ENCODE results near the gene RGPD8.
A peak's percentile ranks its signal among the peaks of the same experiment; 100 is the strongest.
"Not testable (repeated sequence)": the region's sequence is repeated elsewhere in the genome, so short reads cannot be mapped to it uniquely, and the experiment has no call there.

Gene RGPD8

GRCh38 chr2:112434890-112435715 is 1.7 kb upstream of the RGPD8 start:
- not testable (repeated sequence) for DNase-seq

GRCh38 chr2:112433932-112434730 is 686 bp upstream of the RGPD8 start:
- no peak for DNase-seq

DNA sequence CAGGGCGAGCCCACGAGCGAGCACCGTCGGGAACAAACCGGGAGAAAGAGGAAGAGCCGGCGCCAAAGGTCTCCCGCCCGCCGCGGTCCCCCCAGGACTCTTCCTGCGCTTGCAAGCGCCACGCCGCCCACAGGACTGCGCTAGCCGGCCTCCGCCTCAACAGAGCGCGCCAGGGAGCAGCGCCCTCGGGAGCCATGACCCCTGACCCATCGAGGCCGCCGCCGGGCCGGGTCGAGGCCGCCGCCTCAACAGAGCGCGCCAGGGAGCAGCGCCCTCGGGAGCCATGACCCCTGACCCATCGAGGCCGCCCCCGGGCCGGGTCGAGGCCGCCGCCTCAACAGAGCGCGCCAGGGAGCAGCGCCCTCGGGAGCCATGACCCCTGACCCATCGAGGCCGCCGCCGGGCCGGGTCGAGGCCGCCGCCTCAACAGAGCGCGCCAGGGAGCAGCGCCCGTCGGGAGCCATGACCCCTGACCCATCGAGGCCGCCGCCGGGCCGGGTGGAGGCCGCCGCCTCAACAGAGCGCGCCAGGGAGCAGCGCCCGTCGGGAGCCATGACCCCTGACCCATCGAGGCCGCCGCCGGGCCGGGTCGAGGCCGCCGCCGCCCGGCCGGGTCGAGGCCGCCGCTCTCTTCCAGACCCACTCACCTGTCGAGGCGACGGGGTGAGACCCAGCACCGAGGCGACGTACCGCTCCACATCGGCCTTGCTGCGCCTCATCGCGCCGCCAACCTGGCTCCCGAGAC is 538 bp downstream of the RGPD8 start:
- peak; percentile 34 for DNase-seq

- DNase-seq, result not testable (repeated sequence)
Measured at GRCh38 chr2:112432390-112432734, 1.1 kb downstream of the RGPD8 start.

- DNase-seq, result not testable (repeated sequence)
Measured at GRCh38 chr2:112431587-112432295, 1.7 kb downstream of the RGPD8 start.

DNA sequence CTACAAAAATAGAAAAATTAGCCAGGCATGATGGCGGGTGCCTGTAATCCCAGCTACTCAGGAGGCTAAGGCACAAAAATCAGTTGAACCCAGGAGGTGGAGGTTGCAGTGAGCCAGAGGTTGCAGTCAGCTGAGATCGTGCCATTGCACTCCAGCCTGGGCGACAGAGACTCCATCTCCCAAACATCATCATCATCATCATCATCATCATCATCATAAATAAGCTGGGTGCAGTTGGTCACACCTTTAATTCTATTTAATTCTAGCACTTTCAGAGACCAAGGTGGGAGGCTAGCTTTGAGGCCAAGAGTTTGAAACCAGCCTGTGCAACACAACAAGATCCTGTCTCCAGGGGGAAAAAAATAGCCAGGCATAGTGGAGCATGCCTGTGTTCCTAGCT is 8.9 kb downstream of the RGPD8 start:
- DNase-seq, result not testable (repeated sequence)

DNA sequence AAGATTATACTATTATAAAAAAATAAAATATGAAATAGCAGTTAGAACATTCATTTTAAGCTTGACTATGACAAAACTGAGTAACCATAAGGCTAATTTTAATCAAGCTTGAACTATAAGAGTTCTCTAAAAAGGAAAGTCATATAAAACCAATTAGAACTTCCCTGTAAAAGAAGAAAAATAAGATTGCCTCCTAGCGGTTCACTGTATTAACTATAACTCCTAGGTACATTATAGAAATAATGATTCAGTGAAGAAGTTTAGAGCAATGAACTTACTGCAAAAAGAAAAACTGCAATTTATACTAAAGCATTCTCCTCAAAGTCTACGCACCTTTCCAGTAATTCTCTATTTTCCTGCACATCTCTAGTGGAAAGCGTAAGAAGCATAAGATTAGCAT is 16.6 kb downstream of the RGPD8 start:
- not testable (repeated sequence) for DNase-seq

GRCh38 chr2:112360055-112360454 is 73.4 kb downstream of the RGPD8 start:
- not testable (repeated sequence) for DNase-seq

DNA sequence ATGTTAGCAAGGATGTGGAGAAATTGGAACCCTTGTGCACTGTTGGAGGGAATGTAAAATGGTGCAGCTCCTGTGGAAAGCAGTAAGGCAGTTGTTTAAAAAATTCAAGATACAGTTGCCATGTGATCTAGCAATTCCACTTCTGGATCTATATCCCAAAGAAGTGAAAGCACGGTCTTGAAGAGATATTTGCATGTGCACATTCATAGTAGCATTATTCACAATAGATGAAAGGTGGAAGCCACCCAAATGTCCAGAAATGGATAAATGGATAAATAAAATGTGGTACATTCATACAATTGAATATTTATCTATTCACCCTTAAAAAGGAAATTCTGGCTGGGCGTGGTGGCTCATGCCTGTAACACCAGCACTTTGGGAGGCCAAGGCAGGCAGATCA is 79.1 kb downstream of the RGPD8 start:
- not testable (repeated sequence) for DNase-seq

GRCh38 chr2:112352809-112353603 is 80.4 kb downstream of the RGPD8 start:
- DNase-seq, result not testable (repeated sequence)

DNA sequence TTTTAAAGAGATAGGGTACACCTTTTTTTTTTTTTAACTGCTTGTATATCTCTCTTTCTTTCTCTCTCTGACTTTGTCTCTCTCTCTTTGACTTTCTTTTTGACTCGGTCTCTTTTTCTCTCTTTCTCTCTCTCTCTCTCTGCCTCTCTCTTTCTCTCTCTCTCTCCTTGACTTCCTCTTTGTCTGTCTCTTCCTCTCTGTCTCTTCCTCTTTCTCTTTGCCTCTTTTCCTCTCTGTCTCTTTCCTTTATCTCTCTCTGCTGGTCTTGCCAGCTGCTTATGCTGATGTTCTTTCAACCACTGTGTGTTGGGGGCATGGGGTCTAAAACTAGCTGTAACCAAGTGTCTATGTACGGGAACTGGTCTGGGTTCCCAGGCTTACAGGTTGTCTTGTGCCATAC is 81.2 kb downstream of the RGPD8 start:
- DNase-seq, result not testable (repeated sequence)

DNA sequence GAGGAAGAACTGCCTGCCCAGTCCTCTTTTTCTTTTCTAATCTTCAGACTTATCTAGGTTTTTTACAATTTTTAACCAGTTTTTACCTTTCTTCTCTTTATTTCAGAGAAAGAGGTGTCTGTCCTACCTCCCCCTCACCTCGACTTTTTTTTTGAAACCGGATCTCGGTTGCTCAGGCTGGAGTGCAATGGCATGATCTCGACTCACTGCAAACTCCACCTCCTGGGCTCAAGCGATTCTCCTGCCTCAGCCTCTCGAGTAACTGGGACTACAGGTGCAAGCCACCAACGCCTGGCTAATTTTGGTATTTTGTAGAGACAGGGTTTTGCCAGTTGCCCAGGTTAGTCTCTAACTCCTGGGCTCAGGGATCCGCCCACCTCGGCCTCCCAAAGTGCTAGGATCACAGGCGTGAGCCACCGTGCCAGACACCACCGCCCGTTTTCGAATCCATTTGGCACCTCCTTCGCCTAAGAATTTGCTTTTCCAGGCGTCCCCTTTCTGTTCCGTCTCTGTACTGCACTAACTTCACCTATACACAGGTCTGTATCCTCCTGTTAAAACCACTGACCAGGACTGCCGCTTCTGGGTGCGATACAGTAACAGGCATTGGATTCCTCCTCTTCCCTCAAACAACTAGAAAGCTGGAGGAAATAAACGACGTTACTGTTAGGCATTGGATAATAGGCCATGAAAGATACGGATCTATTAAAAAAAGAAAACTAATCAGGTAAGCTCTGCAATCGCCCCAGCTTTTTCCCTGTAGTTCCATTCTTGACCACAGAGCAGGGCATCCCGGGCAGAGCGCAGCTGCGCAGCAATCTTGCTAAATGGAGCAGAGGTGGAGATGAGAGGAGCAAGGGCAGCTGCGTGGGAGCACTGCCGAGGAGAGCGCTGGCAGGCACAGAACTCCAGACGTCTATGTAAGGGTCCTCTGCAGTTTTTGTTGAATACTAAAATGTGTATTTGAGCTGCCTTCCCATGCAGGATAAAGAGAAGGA is 88.1 kb downstream of the RGPD8 start:
- no peak for DNase-seq

GRCh38 chr2:112343827-112344585 is 89.4 kb downstream of the RGPD8 start:
- DNase-seq, result no peak

- DNase-seq, result no peak
Measured at GRCh38 chr2:112342067-112342550, 91.3 kb downstream of the RGPD8 start.

GRCh38 chr2:112340475-112341267 is 92.8 kb downstream of the RGPD8 start:
- no peak for DNase-seq

GRCh38 chr2:112339986-112340385 is 93.5 kb downstream of the RGPD8 start:
- DNase-seq, result no peak

- no peak for DNase-seq
Measured at GRCh38 chr2:112335600-112335999, 97.8 kb downstream of the RGPD8 start.

GRCh38 chr2:112332123-112332696 is 101.2 kb downstream of the RGPD8 start:
- no peak for DNase-seq
